ENCODE measurements around the gene SAT1. TPM values are rescaled to one million over a fixed set of nuclear protein-coding genes. Genes with fewer than 3 reads are reported as not detected.
"Not testable (repeated sequence)": the region's sequence is repeated elsewhere in the genome, so short reads cannot be mapped to it uniquely, and the experiment has no call there.

SAT1 gene
- total and polyA plus RNA-seq, 5 donors, result 275 to 523 (median 321) TPM

DNA sequence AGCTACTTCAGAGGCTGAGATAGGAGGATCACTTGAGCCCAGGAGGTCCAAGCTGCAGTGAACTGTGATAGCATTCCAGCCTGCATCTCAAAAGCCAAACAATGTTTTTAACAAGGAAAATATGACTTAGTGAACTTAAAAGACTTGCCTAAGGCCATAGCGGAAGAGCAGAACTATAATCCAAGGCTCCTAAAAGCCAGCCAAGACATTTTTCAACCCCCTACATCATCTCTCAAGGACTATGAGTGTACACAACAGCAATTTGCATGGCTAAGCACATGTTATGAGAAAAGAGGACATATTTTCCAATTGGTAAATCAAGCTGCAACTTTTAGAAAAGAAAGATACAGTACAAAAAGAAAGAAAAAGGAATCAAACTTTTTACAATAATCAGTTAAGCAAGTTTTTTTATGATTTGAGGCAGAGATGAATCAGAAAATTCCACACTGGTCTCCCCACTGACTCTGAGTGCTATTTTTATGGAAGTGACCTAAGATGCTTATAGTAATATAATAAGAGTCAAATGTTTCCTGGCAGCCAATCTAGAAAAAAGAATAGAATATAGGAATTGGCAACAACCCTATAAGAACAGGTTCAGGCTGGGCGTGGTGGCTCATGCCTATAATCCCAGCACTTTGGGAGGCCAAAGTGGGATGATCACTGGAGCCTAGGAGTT, 30.1 kb upstream of the SAT1 start:
- WGBS, result 67% methylated on average over 2 of the region's 2 CpGs
- Histone ChIP-seq H3K27ac (ENCODE audit: low read length) (no peak overlapping the region), H3K4me1 (ENCODE audit: control insufficient read depth, insufficient read depth, low read length) (no peaks in the 10 kb centered on the region), H3K4me3 (ENCODE audit: low read length) (no peak overlapping the region), H3K27me3 (ENCODE audit: control insufficient read depth, insufficient read depth) (no peaks in the 10 kb centered on the region), H3K9me3 (ENCODE audit: control insufficient read depth, low read length) (no peaks in the 10 kb centered on the region)
- DNase-seq (no peak), ATAC-seq (no peak)
- intact Hi-C loops (cut with DNase I), result loop anchor here in 1 of 4 donors (10.0 kb wide), 1 partner anchor 152 kb away; the partner anchor contains the start of genes APOO and CXorf58

DNA sequence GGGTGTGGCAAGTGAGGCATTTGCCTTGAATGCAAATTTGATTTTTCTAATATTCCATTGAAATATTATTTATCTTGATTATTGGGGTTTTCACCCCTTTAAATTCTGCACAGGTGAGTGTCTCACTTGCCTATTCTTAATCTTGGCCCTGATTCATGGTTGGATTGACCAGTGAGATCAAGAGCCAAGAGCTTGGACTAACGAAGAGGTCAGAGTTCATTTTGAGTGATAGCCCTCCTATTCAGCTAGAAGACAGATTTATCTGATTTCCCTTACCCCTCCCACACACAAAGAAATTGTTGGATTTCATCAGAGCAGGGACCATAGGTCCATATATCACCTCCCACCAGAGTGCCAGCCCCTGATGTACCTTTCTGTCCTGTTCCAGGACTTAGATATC, 28.3 kb upstream of the SAT1 start:
- WGBS, result 81% methylated on average over 1 of the region's 1 CpG
- no peak overlapping the region for H3K4me3 ChIP-seq (ENCODE audit: low read length)
- no peaks in the 10 kb centered on the region for H3K4me1 ChIP-seq (ENCODE audit: control insufficient read depth, insufficient read depth, low read length)
- no peak for DNase-seq
- no peaks in the 10 kb centered on the region for H3K27me3 ChIP-seq (ENCODE audit: control insufficient read depth, insufficient read depth)
- ATAC-seq, result no peak
- H3K9me3 ChIP-seq (ENCODE audit: control insufficient read depth, low read length), result no peaks in the 10 kb centered on the region
- H3K27ac ChIP-seq (ENCODE audit: low read length), result no peak overlapping the region
- intact Hi-C loops (cut with DNase I), result loop anchor here in 1 of 4 donors (10.0 kb wide), 1 partner anchor 150 kb away; the partner anchor contains the start of genes APOO and CXorf58

DNA sequence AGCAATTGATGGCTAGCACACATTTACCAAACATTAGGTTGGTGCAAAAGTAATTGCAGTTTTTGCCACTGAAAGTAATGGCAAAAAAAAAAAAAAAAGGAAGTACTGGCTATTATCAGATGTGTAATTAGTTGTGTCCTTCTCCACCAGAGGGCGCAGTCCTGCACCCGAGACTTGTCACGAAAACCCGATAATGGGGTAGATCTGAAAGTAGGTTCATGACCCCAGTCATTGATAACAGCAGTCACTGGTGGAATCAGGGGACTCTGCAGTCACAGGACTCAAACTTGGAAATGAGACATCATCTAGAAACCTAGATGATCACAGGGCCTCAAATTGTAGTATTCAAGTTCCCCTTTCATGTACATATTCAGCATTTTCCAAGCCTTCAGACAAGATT, 26.8 kb upstream of the SAT1 start:
- DNase-seq (peak in 2 of 3 donors; percentile 60 to 78), ATAC-seq (no peak)
- H3K27me3 ChIP-seq (ENCODE audit: control insufficient read depth, insufficient read depth), result no peaks in the 10 kb centered on the region
- no peak overlapping the region for H3K27ac ChIP-seq (ENCODE audit: low read length)
- H3K4me1 ChIP-seq (ENCODE audit: control insufficient read depth, insufficient read depth, low read length), result no peaks in the 10 kb centered on the region
- no peak overlapping the region for H3K4me3 ChIP-seq (ENCODE audit: low read length)
- H3K9me3 ChIP-seq (ENCODE audit: control insufficient read depth, low read length), result no peaks in the 10 kb centered on the region
- 1% methylated on average over 4 of the region's 4 CpGs for WGBS
- intact Hi-C loops (cut with DNase I), result loop anchor here in 1 of 4 donors (10.0 kb wide), 1 partner anchor 149 kb away; the partner anchor contains the start of genes APOO and CXorf58

DNA sequence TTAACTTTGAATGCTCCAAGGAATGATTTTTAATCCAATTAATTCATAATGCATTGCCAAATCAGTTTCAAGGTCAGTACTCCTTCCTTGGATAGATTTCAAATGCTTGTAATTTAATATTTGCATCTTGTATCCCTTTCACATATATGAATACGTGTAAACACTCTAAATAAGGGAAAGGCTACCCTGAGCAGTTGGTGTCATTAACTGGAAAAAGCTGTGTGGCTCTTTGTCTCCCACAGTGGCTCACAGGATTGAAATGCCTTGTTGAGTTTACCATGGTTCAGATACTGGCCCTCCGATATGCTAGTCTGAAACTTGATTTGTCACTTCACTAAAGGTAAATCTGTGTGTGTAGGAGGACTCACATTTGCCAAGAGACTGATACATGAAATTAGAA, 23.2 kb upstream of the SAT1 start:
- intact Hi-C loops (cut with DNase I), result loop anchor here in 2 of 4 donors (10.0 kb wide), 2 partner anchors 145 to 415 kb away; partner anchors contain the start of genes APOO (in 1 of the 2) and CXorf58 (in 1 of the 2)
- H3K27ac ChIP-seq (ENCODE audit: low read length), result no peak overlapping the region
- no peaks in the 10 kb centered on the region for H3K9me3 ChIP-seq (ENCODE audit: control insufficient read depth, low read length)
- DNase-seq, result no peak
- WGBS, result 81% methylated on average over 2 of the region's 2 CpGs
- no peak overlapping the region for H3K4me3 ChIP-seq (ENCODE audit: low read length)
- no peaks in the 10 kb centered on the region for H3K4me1 ChIP-seq (ENCODE audit: control insufficient read depth, insufficient read depth, low read length)
- no peak for ATAC-seq
- no peaks in the 10 kb centered on the region for H3K27me3 ChIP-seq (ENCODE audit: control insufficient read depth, insufficient read depth)

DNA sequence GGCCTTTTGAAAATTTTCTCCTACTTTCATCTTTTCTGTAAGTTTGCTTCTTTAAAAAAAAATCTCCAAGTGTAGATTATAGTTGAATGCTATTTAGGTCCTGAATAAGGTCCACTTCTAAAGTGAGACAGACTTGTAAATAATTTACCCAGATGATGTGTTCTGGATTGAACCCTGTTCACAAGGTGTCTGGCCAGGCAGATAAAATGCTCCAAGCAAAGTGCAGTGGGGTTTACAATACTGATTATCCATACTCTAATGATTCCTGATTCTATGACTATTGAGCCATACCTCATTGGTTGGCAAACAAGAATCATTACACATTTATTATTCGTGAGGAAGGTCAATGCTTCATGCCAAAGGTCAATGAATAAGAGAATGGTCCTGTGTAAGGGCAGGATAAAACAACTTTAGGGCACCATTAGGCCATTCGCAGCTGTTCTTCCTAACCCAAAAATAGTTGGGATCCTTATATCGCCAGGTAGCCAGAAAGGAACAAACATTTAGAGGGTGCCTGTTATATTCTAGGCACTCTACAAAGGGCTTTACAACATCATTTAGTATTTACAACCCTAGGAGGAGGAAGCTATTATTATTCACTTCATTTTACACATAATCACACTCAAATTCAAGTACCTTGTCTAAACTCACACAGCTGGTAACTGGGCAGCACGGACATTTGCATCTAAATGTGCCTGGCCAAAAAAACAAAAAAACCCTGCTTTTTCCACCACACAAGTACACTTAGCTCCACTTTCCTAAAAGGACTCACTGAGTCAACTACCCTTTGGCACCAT, 18.6 kb upstream of the SAT1 start:
- Histone ChIP-seq H3K4me3 (ENCODE audit: low read length) (no peak overlapping the region), H3K9me3 (ENCODE audit: control insufficient read depth, low read length) (no peaks in the 10 kb centered on the region), H3K27me3 (ENCODE audit: control insufficient read depth, insufficient read depth) (no peaks in the 10 kb centered on the region), H3K27ac (ENCODE audit: low read length) (no peak overlapping the region), H3K4me1 (ENCODE audit: control insufficient read depth, insufficient read depth, low read length) (no peaks in the 10 kb centered on the region)
- intact Hi-C loops (cut with DNase I), result loop anchor here in 1 of 4 donors (10.0 kb wide), 1 partner anchor 420 kb away; no protein-coding TSS in a partner anchor
- ATAC-seq, result no peak
- WGBS, result 79% methylated on average over 4 of the region's 4 CpGs
- no peak for DNase-seq

DNA sequence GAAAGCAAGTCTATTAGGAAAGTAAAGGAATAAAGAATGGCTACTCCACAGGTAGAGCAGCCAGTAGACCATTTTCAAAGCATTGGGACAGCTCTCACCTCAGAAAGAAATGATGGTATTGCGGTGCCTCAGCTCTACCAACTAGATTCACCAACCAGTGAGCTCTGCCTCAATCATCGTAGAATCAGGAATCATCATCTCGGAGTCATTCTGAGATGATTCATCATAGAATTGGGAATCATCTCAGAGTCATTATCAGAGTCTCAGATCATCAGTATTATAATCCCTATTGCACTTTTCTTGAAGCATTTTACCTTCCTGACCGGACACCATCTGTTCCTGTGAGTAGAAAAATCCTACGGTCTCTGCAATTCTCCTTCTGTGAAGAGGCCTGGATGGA, 17.5 kb upstream of the SAT1 start:
- no peak for ATAC-seq
- Histone ChIP-seq H3K27me3 (ENCODE audit: control insufficient read depth, insufficient read depth) (no peaks in the 10 kb centered on the region), H3K27ac (ENCODE audit: low read length) (no peak overlapping the region), H3K4me1 (ENCODE audit: control insufficient read depth, insufficient read depth, low read length) (no peaks in the 10 kb centered on the region), H3K4me3 (ENCODE audit: low read length) (no peak overlapping the region), H3K9me3 (ENCODE audit: control insufficient read depth, low read length) (no peaks in the 10 kb centered on the region)
- intact Hi-C loops (cut with DNase I), result loop anchor here in 1 of 4 donors (10.0 kb wide), 1 partner anchor 421 kb away; no protein-coding TSS in a partner anchor
- no peak for DNase-seq
- 73% methylated on average over 5 of the region's 5 CpGs for WGBS

DNA sequence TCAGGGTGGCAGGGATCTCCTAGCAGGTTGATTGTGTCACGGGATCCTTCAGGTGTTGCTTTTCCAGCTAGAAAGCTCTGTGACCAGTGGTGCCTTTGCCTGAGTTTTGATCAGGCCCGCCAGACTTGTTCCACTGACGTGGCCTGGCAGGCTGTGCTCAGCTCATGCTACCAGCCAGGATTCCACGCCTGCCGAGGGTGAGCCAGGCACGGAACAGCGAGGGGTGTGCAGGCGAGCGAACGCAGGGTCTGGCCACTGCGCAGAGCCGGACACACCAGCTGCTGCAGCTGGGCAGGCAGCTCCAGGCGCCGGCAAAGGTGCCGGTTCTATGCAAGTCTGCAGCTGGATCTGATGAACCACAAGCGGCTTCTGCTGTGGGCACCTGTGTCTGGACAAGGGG, 17.1 kb upstream of the SAT1 start:
- WGBS, result 95% methylated on average over 16 of the region's 16 CpGs
- H3K27me3 ChIP-seq (ENCODE audit: control insufficient read depth, insufficient read depth), result no peaks in the 10 kb centered on the region
- no peak for ATAC-seq
- no peaks in the 10 kb centered on the region for H3K4me1 ChIP-seq (ENCODE audit: control insufficient read depth, insufficient read depth, low read length)
- H3K27ac ChIP-seq (ENCODE audit: low read length), result no peak overlapping the region
- no peak for DNase-seq
- no peak overlapping the region for H3K4me3 ChIP-seq (ENCODE audit: low read length)
- no peaks in the 10 kb centered on the region for H3K9me3 ChIP-seq (ENCODE audit: control insufficient read depth, low read length)
- intact Hi-C loops (cut with DNase I), result loop anchor here in 1 of 4 donors (10.0 kb wide), 1 partner anchor 421 kb away; no protein-coding TSS in a partner anchor

DNA sequence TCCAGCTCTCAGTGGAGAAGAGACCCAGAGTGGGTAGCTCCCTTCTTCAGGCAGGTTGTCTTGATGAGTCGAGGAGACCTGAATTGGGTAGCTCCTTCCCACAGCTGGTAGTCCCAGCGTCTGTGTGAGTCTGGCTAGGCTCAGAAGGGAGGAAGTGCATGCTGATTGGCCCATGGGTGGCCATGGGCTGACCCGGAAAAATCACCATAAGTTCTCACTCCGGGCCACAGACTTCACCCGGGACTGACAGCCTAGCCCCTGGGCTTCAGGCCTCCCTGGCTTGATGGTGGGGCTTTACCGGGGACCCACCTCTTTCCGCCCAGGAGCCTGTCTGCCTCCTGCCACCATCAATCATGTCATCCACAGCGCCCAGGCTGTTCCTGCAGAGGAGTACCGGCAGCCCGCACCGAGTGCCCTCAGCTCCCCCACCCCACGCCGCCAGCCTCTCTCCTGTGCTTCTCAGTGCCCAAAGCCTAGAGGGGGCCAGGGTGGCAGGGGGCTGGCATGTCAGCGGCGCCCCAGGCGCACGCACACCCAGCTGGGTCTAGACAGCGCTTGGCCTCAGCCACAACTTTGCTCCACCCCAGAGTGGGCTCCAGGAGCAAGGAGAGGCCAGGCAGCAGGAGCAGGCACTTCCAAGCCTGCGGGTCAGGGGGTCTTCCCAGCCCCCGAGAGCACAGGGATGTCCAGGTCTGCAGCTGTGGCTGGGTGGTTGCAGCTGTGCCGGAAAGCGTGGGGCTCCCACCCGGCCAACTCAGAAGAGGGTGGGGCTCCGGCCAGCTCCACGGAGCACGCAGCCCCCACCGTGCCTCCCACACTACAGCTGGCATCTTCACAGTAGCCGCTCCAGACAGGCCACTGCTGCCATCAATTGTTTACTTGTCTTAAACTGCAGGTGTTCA, 16.1 kb upstream of the SAT1 start:
- intact Hi-C loops (cut with DNase I), result loop anchor here in 1 of 4 donors (10.0 kb wide), 1 partner anchor 422 kb away; no protein-coding TSS in a partner anchor
- 74% methylated on average over 28 of the region's 28 CpGs for WGBS
- Histone ChIP-seq H3K4me1 (ENCODE audit: control insufficient read depth, insufficient read depth, low read length) (no peaks in the 10 kb centered on the region), H3K9me3 (ENCODE audit: control insufficient read depth, low read length) (no peaks in the 10 kb centered on the region), H3K27me3 (ENCODE audit: control insufficient read depth, insufficient read depth) (no peaks in the 10 kb centered on the region), H3K4me3 (ENCODE audit: low read length) (no peak overlapping the region), H3K27ac (ENCODE audit: low read length) (no peak overlapping the region)
- DNase-seq (peak in 1 of 3 donors; percentile 52), ATAC-seq (peak in 1 of 2 donors; percentile 73)

DNA sequence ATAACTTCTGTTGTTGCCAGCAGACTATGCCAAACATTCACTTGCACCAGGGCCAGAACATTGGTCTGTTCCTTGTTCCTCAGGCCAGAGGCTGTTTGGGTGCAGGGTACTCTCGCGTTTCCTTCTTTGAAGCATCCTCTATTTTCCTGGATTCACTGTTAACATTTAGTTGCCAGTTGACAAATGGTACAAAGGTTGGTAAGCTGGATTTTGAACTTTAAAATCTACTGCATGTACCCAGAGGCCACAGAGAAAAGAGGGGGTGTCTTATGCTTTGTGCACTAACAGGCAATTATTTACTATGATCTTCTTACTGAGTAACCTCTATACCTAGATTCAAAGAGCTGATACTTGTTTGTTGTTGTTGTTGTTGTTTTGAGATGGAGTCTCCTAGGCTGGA, 12.8 kb upstream of the SAT1 start:
- no peaks in the 10 kb centered on the region for H3K27me3 ChIP-seq (ENCODE audit: control insufficient read depth, insufficient read depth)
- no peak for DNase-seq
- no peak for ATAC-seq
- WGBS, result 83% methylated on average over 2 of the region's 2 CpGs
- intact Hi-C loops (cut with DNase I), result no loop called here
- H3K9me3 ChIP-seq (ENCODE audit: control insufficient read depth, low read length), result no peaks in the 10 kb centered on the region
- no peak overlapping the region for H3K4me3 ChIP-seq (ENCODE audit: low read length)
- no peaks in the 10 kb centered on the region for H3K4me1 ChIP-seq (ENCODE audit: control insufficient read depth, insufficient read depth, low read length)
- H3K27ac ChIP-seq (ENCODE audit: low read length), result no peak overlapping the region

DNA sequence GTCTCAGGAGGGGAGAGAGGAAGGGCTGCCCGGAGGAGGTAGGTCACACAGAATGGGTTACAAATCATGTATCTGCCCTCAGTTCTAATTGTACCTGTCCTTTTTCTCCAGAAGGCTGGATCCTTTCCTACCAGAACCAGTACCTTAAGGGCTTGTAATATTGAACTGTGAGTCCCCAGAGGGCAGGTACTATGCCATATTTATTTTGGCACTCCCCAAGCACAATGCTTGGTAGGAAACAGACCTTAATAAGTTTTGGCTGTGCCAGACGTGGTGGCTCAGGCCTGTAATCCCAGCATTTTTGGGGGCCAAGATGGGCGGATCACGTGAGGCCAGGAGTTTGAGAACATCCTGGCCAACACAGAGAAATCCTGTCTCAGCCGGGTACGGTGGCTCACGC, 11.9 kb upstream of the SAT1 start:
- 94% methylated on average over 7 of the region's 7 CpGs for WGBS
- H3K27ac ChIP-seq (ENCODE audit: low read length); H3K4me1 ChIP-seq (ENCODE audit: control insufficient read depth, insufficient read depth, low read length); H3K27me3 ChIP-seq (ENCODE audit: control insufficient read depth, insufficient read depth); intact Hi-C loops (cut with DNase I); ATAC-seq; H3K9me3 ChIP-seq (ENCODE audit: control insufficient read depth, low read length); DNase-seq; H3K4me3 ChIP-seq (ENCODE audit: low read length): not testable (repeated sequence)
